Liver (tissue), 3 donors: ENCODE measurements around the gene DDX25.

ENCODE experiments used
- ATF3 ChIP-seq: IDR thresholded peaks from 2 replicates; pipeline ENCODE4 v1.6.1; 2016; ENCODE audit warnings: antibody characterized with exemption
- CTCF ChIP-seq: fragments of 150-350 bp; IDR thresholded peaks from 2 replicates; pipeline ENCODE4 v1.5.1; 2017; ENCODE audit warnings: improper control_type of control experiment, low read depth, low read length; ENCODE audit not compliant: missing input control
- RXRA ChIP-seq, 2 donors: IDR thresholded peaks; 2 replicates each; pipeline ENCODE4 v1.6.1; 2017 to 2018; ENCODE audit warnings: antibody characterized with exemption in 2 of 2, mild to moderate bottlenecking in 1 of 2
- donor health status: healthy.
- donor health status: healthy.

GRCh38 chr11:125956391-125957134 lies 52.3 kb downstream of the DDX25 start:
- TF ChIP-seq RXRA (IDR thresholded peaks at IDR 0.05) (no peak), ATF3 (no peak), CTCF (no peak)
